HG03175 (cell line): ENCODE data around the gene SHROOM3.
"Not testable (repeated sequence)": the region's sequence is repeated elsewhere in the genome, so short reads cannot be mapped to it uniquely, and the experiment has no call there.

Experiments
- ATAC-seq: cut with Tn5 transposase; IDR thresholded peaks from one replicate; pipeline ENCODE4 v1.9.1; 2021; ENCODE audit warnings: mild to moderate bottlenecking, moderate library complexity; ENCODE audit not compliant: unreplicated experiment

The SHROOM3 gene

DNA sequence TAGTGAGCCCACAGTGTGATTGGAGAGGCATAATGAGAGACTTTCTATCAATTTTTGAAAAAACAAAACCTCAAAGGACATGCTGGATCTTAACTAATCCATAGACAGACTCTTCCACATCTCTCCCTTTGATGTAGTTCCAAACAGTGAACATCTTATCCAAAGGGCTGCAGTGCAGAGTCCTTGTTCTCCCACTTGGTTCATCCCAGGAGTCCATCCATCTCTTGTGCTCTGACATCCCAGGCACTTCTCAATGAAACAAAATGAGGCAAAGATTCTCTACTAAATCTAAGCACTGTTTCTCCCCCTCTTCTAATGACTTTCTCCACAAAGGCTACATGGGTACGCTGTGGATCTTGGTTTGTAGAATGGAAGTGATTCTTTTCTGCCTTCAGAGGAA is 8.3 kb downstream of the SHROOM3 start:
- ATAC-seq, result no peak

- ATAC-seq, result no peak
Observed at GRCh38 chr4:76445911-76446310, 10.9 kb downstream of the SHROOM3 start.

GRCh38 chr4:76447393-76447851 is 12.4 kb downstream of the SHROOM3 start:
- ATAC-seq, result no peak

DNA sequence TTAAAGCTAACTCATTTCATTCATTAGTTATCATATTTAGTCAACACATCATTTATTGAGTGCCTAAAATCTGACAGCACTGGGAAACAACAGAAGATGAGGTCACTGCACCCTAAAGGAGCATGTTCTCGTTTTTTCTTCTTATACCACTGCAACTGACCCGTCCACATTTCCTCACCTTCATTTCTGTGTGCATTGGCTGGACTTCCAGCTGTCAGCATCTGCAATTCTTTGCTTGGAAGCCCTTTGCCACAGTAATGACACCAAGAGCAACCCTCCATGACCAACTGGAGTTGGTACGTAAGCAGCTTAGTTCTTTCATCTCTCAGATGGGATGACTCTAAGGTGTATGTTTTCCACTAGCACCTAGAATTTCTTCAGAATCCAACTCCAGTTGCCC is 13.2 kb downstream of the SHROOM3 start:
- ATAC-seq, result no peak

GRCh38 chr4:76449362-76449767 is 14.3 kb downstream of the SHROOM3 start:
- no peak for ATAC-seq

DNA sequence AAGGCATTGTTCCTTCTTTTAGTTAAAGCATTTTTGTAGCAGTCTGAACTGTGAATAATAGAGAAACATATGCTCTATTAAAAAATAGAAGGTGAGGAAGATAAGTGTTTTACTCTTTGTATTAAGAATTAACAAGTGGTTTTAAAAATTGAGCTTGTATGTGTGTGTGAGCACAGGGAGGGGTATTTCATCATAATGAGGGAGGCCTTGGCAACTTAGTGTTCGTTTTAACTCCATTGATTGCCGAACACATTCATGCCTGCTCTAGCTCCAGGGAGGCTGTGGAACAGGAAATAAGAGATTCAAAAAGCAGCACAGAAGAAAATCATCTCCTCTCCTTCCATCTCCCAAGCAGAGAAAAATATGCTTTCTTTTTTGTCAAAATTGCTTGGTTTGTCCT is 14.8 kb downstream of the SHROOM3 start:
- ATAC-seq, result no peak

GRCh38 chr4:76453232-76453631 is 18.2 kb downstream of the SHROOM3 start:
- no peak for ATAC-seq

DNA sequence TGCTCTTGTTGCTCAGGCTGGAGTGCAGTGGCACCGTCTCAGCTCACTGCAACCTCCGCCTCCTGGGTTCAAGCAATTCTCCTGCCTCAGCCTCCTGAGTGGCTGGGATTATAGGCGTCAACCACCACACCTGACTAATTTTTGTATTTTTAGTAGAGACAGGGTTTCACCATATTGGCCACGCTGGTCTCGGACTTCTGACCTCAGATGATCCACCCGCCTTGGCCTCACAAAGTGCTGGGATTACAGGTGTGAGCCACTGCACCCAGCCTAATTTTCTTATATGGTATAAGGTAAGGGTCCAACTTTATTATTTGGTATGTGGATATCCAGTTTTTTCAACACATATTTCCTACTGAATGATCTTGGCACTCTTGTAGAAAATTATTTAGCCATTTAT is 19.0 kb downstream of the SHROOM3 start:
- not testable (repeated sequence) for ATAC-seq

GRCh38 chr4:76457885-76458284 is 22.9 kb downstream of the SHROOM3 start:
- ATAC-seq, result no peak

GRCh38 chr4:76458297-76458696 is 23.3 kb downstream of the SHROOM3 start:
- no peak for ATAC-seq

GRCh38 chr4:76458825-76459224 is 23.8 kb downstream of the SHROOM3 start:
- ATAC-seq, result no peak

- ATAC-seq, result no peak
Observed at GRCh38 chr4:76459291-76459723, 24.3 kb downstream of the SHROOM3 start.

DNA sequence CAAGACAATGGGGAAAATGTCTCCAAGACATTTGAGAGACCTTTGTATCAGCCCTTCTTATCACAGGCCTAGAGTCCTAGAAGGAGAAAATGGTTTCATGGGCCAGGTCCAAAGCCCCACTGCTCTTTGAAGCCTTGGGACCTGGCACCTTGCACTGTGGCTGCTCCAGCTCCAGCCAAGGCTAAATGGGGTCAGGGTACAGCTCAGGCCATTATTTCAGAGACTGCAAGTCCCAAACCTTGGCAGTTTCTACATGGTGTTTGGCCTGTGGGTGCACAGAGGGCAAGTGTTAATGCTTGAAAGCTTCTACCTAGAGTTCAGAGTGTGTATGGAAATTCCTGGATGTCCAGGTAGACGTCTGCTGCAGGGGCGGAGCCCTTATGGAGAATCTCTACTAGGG is 28.5 kb downstream of the SHROOM3 start:
- ATAC-seq, result no peak

GRCh38 chr4:76470064-76470463 is 35.0 kb downstream of the SHROOM3 start:
- ATAC-seq, result no peak

GRCh38 chr4:76470532-76470931 is 35.5 kb downstream of the SHROOM3 start:
- ATAC-seq, result no peak

DNA sequence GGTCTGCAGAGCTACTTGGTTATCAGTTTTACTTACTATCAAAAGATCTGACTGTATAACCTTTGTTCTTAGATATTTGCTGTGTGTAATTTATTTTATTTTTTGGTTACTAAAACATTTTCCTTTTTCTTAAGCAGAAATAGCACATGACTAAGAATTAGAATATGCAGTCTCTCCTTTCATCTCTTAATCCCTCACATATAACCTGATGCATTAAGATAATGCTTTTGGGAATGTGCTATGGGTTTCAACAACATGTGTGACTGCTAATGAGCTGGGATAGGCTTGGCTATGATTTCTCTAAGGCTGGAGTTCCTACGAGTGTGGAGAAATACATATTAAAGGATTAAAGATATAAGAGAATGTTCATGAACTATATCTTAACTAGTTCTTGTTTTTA is 41.5 kb downstream of the SHROOM3 start:
- no peak for ATAC-seq

DNA sequence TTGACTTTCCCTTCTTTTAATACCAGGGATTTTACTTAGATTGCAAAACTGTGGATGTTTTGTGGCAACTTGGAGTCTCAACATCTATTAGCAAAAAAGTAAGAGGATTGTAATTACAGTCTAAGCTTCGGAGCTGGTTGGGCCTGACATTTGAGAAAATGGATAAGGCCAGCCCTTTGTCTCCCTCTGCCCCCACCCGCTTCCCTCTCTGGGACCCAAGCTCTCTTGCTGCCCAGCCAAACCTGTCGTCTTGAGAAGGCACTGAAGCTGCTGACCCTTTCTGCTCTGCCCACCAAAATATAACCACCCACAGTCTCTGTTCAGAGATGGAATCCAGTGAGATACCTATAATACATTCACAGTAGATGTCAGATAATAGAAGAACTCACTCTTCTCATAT is 49.6 kb downstream of the SHROOM3 start:
- no peak for ATAC-seq

- no peak for ATAC-seq
Observed at GRCh38 chr4:76485450-76485849, 50.4 kb downstream of the SHROOM3 start.

- no peak for ATAC-seq
Observed at GRCh38 chr4:76486588-76487276, 51.7 kb downstream of the SHROOM3 start.

DNA sequence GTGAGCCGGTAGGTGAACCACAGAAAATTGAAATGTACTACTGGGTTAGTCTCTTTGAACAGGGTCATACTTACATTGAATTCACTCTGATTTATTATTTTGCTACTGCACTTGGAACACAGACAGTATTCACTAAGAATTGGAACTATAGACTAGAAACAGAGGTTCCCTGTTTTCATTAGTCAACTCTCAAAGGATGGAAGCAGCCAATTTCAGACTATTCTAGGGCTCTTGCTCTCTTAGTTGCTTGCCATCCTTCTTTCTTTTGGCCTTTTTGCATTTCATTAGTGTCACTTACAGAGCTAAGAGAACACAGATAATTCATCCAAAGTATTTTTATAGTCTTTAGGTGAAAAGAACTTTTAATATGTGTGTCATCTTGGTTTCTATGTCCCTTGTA is 52.6 kb downstream of the SHROOM3 start:
- no peak for ATAC-seq

DNA sequence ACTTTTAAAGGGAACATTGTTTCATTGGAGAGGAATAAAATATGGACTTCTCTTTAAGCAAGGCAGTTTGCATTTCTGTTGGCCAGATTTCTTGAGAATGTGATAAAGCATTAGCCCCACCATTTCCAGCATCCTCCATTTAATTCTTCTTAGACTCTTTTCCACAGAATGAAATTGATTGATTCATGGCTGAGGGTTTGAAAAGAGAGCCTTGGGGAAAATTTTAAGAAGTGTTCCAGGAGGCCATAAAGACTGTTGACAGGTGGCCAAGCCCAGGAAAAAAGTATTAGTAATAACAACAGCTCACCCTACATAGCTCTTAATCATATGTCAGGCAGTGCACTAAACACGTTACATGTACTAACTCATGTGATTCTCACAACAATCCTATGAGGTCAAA is 53.4 kb downstream of the SHROOM3 start:
- no peak for ATAC-seq

DNA sequence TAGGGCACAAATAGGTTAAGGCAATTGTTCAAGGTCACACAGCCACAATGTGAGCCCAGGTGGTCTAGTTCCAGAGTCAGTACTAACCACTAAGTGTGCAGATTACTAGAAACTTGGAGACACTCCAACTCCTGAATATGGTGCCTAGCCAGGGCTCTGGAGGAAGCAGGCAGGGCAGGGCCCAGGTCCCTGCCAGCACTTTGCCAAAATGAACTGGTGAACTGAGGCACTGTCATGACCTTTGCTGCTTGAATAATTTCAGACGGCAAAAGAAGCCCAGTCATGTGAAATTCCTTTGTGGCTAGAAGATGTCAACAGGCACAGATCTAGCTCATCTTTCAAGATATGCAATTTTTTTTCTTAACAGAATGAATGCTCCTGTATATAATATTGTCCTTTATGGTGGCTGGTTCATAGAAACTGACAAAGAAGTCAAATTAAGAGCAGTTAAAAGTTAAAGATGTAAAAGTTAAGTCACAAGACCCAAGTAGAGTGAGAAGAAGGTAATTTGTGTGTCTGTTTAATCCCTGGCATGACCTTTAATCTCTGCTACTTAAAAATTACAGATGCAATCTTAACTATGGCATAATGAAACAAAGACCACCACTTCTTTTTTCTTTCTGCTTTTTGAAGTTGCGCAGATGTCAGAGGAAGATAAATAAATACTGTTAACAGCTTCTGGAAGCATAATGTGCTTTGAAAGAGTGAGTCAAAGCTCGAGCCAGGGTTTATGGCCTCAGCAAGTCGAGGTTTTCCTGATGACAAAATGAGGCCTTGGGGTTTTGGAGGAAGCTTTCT is 54.1 kb downstream of the SHROOM3 start:
- ATAC-seq, result no peak
